GM23338 (cell line): ENCODE results near the gene IL17REL. TPM values are rescaled to one million over a fixed set of nuclear protein-coding genes. Genes with fewer than 3 reads are reported as not detected.

Source experiments
- ATAC-seq: fragments of 200-7000 bp; cut with Tn5 transposase; 3 replicates; pipeline ENCODE4 v1.9.1; 2020
- DNase-seq: peaks from one replicate; pipeline ENCODE4 v3.0.0-alpha.2; 2015; ENCODE audit warnings: low spot score
- H2AFZ ChIP-seq: fragments of 200-600 bp; sonication (generic); 2 replicates; pipeline ENCODE4 v1.8.0; 2016; ENCODE audit warnings: antibody characterized with exemption, mild to moderate bottlenecking, moderate library complexity
- H3F3A ChIP-seq: fragments of 200-600 bp; sonication (generic); replicated peaks from 2 replicates; pipeline ENCODE4 v1.8.0; 2017; ENCODE audit warnings: antibody characterized with exemption, mixed run types, low read depth
- H3K27ac ChIP-seq: fragments of 200-600 bp; sonication (generic); 2 replicates; pipeline ENCODE4 v1.6.1; 2016; ENCODE audit warnings: low read depth
- H3K27me3 ChIP-seq: fragments of 200-600 bp; sonication (generic); 2 replicates; pipeline ENCODE4 v1.8.0; 2016; ENCODE audit warnings: mild to moderate bottlenecking, mixed run types, moderate library complexity; ENCODE audit not compliant: insufficient read depth
- H3K36me3 ChIP-seq: fragments of 200-600 bp; sonication (generic); 2 replicates; pipeline ENCODE4 v1.8.0; 2016; ENCODE audit warnings: mild to moderate bottlenecking; ENCODE audit not compliant: insufficient read depth
- H3K4me1 ChIP-seq: fragments of 200-600 bp; sonication (generic); 2 replicates; pipeline ENCODE4 v1.8.0; 2016; ENCODE audit warnings: mild to moderate bottlenecking, moderate library complexity; ENCODE audit not compliant: insufficient read depth
- H3K4me2 ChIP-seq: fragments of 200-600 bp; sonication (generic); 2 replicates; pipeline ENCODE4 v1.7.1; 2017; ENCODE audit warnings: mixed run types
- H3K4me3 ChIP-seq: fragments of 200-600 bp; sonication (generic); 2 replicates; pipeline ENCODE4 v1.6.1; 2016; ENCODE audit warnings: mixed run types
- H3K79me2 ChIP-seq: fragments of 200-600 bp; sonication (generic); replicated peaks from 2 replicates; pipeline ENCODE4 v1.8.0; 2017; ENCODE audit warnings: mild to moderate bottlenecking; ENCODE audit not compliant: insufficient read depth
- H3K9me2 ChIP-seq: fragments of 200-600 bp; sonication (generic); 2 replicates; pipeline ENCODE4 v1.8.0; 2017; ENCODE audit not compliant: insufficient read depth
- H4K20me1 ChIP-seq: fragments of 200-600 bp; sonication (generic); replicated peaks from 2 replicates; pipeline ENCODE4 v1.8.0; 2017; ENCODE audit warnings: mild to moderate bottlenecking; ENCODE audit not compliant: insufficient read depth
- H3K27ac Mint-ChIP-seq: 2 replicates; pipeline ENCODE4 v1.8.0; 2020; ENCODE audit warnings: inconsistent platforms, mild to moderate bottlenecking, moderate library complexity, mixed read lengths
- H3K27me3 Mint-ChIP-seq: 3 replicates; pipeline ENCODE4 v1.8.0; 2022; ENCODE audit warnings: low read depth, mild to moderate bottlenecking, moderate library complexity, mixed read lengths, inconsistent platforms; ENCODE audit not compliant: insufficient read depth, poor library complexity
- H3K36me3 Mint-ChIP-seq: 3 replicates; pipeline ENCODE4 v1.8.0; 2021; ENCODE audit warnings: low read depth, mild to moderate bottlenecking, inconsistent platforms, moderate library complexity, mixed read lengths
- H3K4me1 Mint-ChIP-seq: 3 replicates; pipeline ENCODE4 v1.8.0; 2020; ENCODE audit warnings: mild to moderate bottlenecking, inconsistent platforms, mixed read lengths
- H3K4me3 Mint-ChIP-seq: 3 replicates; pipeline ENCODE4 v1.8.0; 2021; ENCODE audit warnings: moderate library complexity, mild to moderate bottlenecking, inconsistent platforms, mixed read lengths
- H3K9me3 Mint-ChIP-seq: 3 replicates; pipeline ENCODE4 v1.8.0; 2020; ENCODE audit warnings: moderate library complexity, mild to moderate bottlenecking, inconsistent platforms, mixed read lengths
- CREB1 ChIP-seq: fragments of 250-450 bp; sonication (Bioruptor Pico); IDR thresholded peaks from 2 replicates; pipeline ENCODE4 v1.5.0; 2020; ENCODE audit warnings: low read depth, mild to moderate bottlenecking, moderate library complexity
- CTCF ChIP-seq, 2 experiments: fragments of 200-600 bp in 1 of 2; sonication (generic) in 1 of 2; conservative IDR thresholded peaks; 2 replicates each; pipeline versions ENCODE4 v1.5.1 to v1.6.1; 2016 to 2017; ENCODE audit warnings: antibody characterized with exemption in 2 of 2, low read depth in 2 of 2, mild to moderate bottlenecking in 2 of 2, moderate library complexity in 1 of 2
- ETS1 ChIP-seq: IDR thresholded peaks from 2 replicates; pipeline ENCODE4 v1.6.1; 2016; ENCODE audit warnings: antibody characterized with exemption
- EZH2 ChIP-seq: fragments of 200-600 bp; sonication (generic); IDR thresholded peaks from one replicate; pipeline ENCODE4 v1.8.0; 2017; ENCODE audit warnings: antibody characterized with exemption, mild to moderate bottlenecking, low read depth; ENCODE audit not compliant: unreplicated experiment
- EZH2phosphoT487 ChIP-seq: fragments of 200-600 bp; sonication (generic); IDR thresholded peaks from one replicate; pipeline ENCODE4 v1.8.1; 2018; ENCODE audit warnings: antibody characterized with exemption; ENCODE audit not compliant: unreplicated experiment
- JUNB ChIP-seq: IDR thresholded peaks from one replicate; pipeline ENCODE4 v1.6.1; 2016; ENCODE audit warnings: antibody characterized with exemption; ENCODE audit not compliant: unreplicated experiment
- NANOG ChIP-seq: IDR thresholded peaks from 2 replicates; pipeline ENCODE4 v1.6.1; 2016; ENCODE audit warnings: antibody characterized with exemption, borderline replicate concordance
- POLR2AphosphoS5 ChIP-seq: IDR thresholded peaks from 2 replicates; pipeline ENCODE4 v1.6.1; 2016; ENCODE audit warnings: antibody characterized with exemption, low read depth
- STAT1 ChIP-seq: IDR thresholded peaks from one replicate; pipeline ENCODE4 v1.6.1; 2016; ENCODE audit warnings: antibody characterized with exemption; ENCODE audit not compliant: unreplicated experiment
- ZNF114 ChIP-seq: fragments of 250-450 bp; sonication (Bioruptor Pico); IDR thresholded peaks from 2 replicates; pipeline ENCODE4 v1.5.0; 2020; ENCODE audit warnings: mild to moderate bottlenecking, moderate library complexity
- ZNF331 ChIP-seq: fragments of 250-450 bp; sonication (Bioruptor Pico); IDR thresholded peaks from 2 replicates; pipeline ENCODE4 v1.5.0; 2020; ENCODE audit warnings: low read depth, mild to moderate bottlenecking, moderate library complexity
- ZNF462 ChIP-seq: fragments of 250-450 bp; sonication (Bioruptor Pico); IDR thresholded peaks from 2 replicates; pipeline ENCODE4 v1.5.0; 2020; ENCODE audit warnings: mild to moderate bottlenecking, moderate library complexity
- polyA plus RNA-seq: library from polyadenylated mRNA; unstranded; fragments of >200 nt; fragmentation: Nextera tagmentation; extraction: Ambion mirVana; gene quantifications from 2 replicates; pipeline ENCODE4 v1.2.1, GENCODE V29; 2016
- total RNA-seq: library from RNA; depleted of rRNA; stranded (reverse); fragments of >200 nt; shearing (Covaris generic); gene quantifications from 2 replicates; pipeline ENCODE4 v1.2.3, GENCODE V29; 2014

IL17REL gene
- total and polyA plus RNA-seq, 2 experiments from 2014 or later = 0.31 TPM; not detected in 1

GRCh38 chr22:50035976-50036724 lies 23.6 kb upstream of the IL17REL start:
- 0 out of 2 replicates have a peak, but pooled peaks cover under 1% of the 10 kb centered on the region for H3K27me3 ChIP-seq
- H3K9me3 Mint-ChIP-seq = no peaks in the 10 kb centered on the region

More at GRCh38 chr22:50035976-50036724, 23.6 kb upstream of the IL17REL start:
- Histone ChIP-seq H4K20me1 (no peaks in the 10 kb centered on the region), H3K4me1 (no peaks in the 10 kb centered on the region), H3K36me3 (no peaks in the 10 kb centered on the region), H3K9me2 (no peaks in the 10 kb centered on the region), H3K27ac (no peak overlapping the region), H3K4me3 (no peak overlapping the region), H3K4me2 (no peak overlapping the region), H3F3A (no peaks in the 10 kb centered on the region), H2AFZ (no peak overlapping the region), H3K79me2 (no peaks in the 10 kb centered on the region)
- H3K27me3 Mint-ChIP-seq = peaks cover 6% of the 10 kb centered on the region
- H3K36me3 Mint-ChIP-seq = no peaks in the 10 kb centered on the region
- no peak for ATAC-seq
- no peaks in the 10 kb centered on the region for H3K4me1 Mint-ChIP-seq
- DNase-seq = no peak
- no peak overlapping the region for H3K4me3 Mint-ChIP-seq
- TF ChIP-seq ZNF114 (CRISPR knock-in tag) (no peak), CREB1 (CRISPR knock-in tag) (no peak), ZNF331 (CRISPR knock-in tag) (no peak), ZNF462 (CRISPR knock-in tag) (no peak), JUNB (no peak), NANOG (no peak), EZH2 (no peak), EZH2phosphoT487 (no peak), STAT1 (no peak), ETS1 (no peak), CTCF (conservative IDR thresholded peaks at IDR 0.05; ENCODE audit: low read depth in 2 of 2) (no peak), POLR2AphosphoS5 (no peak)
- H3K27ac Mint-ChIP-seq = no peak overlapping the region
